ENCODE data around the gene ACTN1.

The ACTN1 gene

GRCh38 chr14:68986926-68987652 lies 8.0 kb upstream of the ACTN1 start:
- H3K27ac ChIP-seq (ENCODE audit: low read length): no peak overlapping the region
- no peaks in the 10 kb centered on the region for H4K20me1 ChIP-seq (ENCODE audit: insufficient read depth, low read length)
- peaks cover 11% of the 10 kb centered on the region for H3K27me3 ChIP-seq (ENCODE audit: low read depth, low read length)
- no peak overlapping the region for H3K4me2 ChIP-seq (ENCODE audit: low read length)
- no peaks in the 10 kb centered on the region for H3K36me3 ChIP-seq (replicated peaks; ENCODE audit: low read depth, low read length)
- H3K4me3 ChIP-seq (ENCODE audit: low read length): no peak overlapping the region
- H2AFZ ChIP-seq (ENCODE audit: low read depth, low read length): no peak overlapping the region
- no peaks in the 10 kb centered on the region for H3K9me3 ChIP-seq (ENCODE audit: insufficient read depth, low read length)
- no peak overlapping the region for H3K9ac ChIP-seq (ENCODE audit: low read length)
- no peaks in the 10 kb centered on the region for H3K79me2 ChIP-seq (ENCODE audit: low read length)
- TF ChIP-seq, protein P1, sequence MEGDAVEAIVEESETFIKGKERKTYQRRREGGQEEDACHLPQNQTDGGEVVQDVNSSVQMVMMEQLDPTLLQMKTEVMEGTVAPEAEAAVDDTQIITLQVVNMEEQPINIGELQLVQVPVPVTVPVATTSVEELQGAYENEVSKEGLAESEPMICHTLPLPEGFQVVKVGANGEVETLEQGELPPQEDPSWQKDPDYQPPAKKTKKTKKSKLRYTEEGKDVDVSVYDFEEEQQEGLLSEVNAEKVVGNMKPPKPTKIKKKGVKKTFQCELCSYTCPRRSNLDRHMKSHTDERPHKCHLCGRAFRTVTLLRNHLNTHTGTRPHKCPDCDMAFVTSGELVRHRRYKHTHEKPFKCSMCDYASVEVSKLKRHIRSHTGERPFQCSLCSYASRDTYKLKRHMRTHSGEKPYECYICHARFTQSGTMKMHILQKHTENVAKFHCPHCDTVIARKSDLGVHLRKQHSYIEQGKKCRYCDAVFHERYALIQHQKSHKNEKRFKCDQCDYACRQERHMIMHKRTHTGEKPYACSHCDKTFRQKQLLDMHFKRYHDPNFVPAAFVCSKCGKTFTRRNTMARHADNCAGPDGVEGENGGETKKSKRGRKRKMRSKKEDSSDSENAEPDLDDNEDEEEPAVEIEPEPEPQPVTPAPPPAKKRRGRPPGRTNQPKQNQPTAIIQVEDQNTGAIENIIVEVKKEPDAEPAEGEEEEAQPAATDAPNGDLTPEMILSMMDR (IDR thresholded peaks at IDR 0.05; ENCODE audit: low read depth, low read length): no peak
- no peak for TF ChIP-seq EZH2phosphoT487 (IDR thresholded peaks at IDR 0.05; ENCODE audit: low read depth)
- H3K4me1 ChIP-seq (ENCODE audit: low read length): no peaks in the 10 kb centered on the region

GRCh38 chr14:68986225-68986624 lies 7.1 kb upstream of the ACTN1 start:
- Histone ChIP-seq H4K20me1 (ENCODE audit: insufficient read depth, low read length) (no peaks in the 10 kb centered on the region), H3K4me2 (ENCODE audit: low read length) (no peak overlapping the region), H2AFZ (ENCODE audit: low read depth, low read length) (no peak overlapping the region), H3K27ac (ENCODE audit: low read length) (no peak overlapping the region), H3K36me3 (replicated peaks; ENCODE audit: low read depth, low read length) (no peaks in the 10 kb centered on the region), H3K4me1 (ENCODE audit: low read length) (no peaks in the 10 kb centered on the region), H3K79me2 (ENCODE audit: low read length) (no peaks in the 10 kb centered on the region), H3K9me3 (ENCODE audit: insufficient read depth, low read length) (no peaks in the 10 kb centered on the region), H3K4me3 (ENCODE audit: low read length) (no peak overlapping the region), H3K27me3 (ENCODE audit: low read depth, low read length) (peaks cover 17% of the 10 kb centered on the region), H3K9ac (ENCODE audit: low read length) (no peak overlapping the region)
- no peak for TF ChIP-seq EZH2phosphoT487 (IDR thresholded peaks at IDR 0.05; ENCODE audit: low read depth)

DNA sequence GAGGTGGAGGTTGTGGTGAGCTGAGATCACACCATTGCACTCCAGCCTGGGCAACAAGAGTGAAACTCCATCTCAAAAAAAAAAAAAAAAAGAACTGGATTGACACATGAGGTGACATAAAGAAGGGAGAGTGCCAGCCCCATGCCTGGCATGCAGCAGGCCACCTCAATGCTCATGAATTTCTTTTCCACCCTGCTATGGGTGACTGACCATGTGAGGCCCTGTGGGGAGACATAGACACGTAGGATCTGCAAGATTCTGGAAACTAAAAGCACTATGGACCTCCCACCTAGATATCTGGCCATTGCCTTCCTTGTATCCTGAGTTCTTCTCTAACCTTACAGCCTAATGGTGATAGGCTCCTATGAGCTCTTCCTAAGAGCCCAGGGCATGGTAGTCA lies 5.6 kb upstream of the ACTN1 start:
- Histone ChIP-seq H3K4me2 (ENCODE audit: low read length) (no peak overlapping the region), H3K9me3 (ENCODE audit: insufficient read depth, low read length) (no peaks in the 10 kb centered on the region), H2AFZ (ENCODE audit: low read depth, low read length) (no peak overlapping the region), H3K27me3 (ENCODE audit: low read depth, low read length) (peaks cover 24% of the 10 kb centered on the region), H4K20me1 (ENCODE audit: insufficient read depth, low read length) (no peaks in the 10 kb centered on the region), H3K4me1 (ENCODE audit: low read length) (no peaks in the 10 kb centered on the region), H3K36me3 (replicated peaks; ENCODE audit: low read depth, low read length) (no peaks in the 10 kb centered on the region), H3K9ac (ENCODE audit: low read length) (no peak overlapping the region), H3K27ac (ENCODE audit: low read length) (no peak overlapping the region), H3K79me2 (ENCODE audit: low read length) (no peaks in the 10 kb centered on the region), H3K4me3 (ENCODE audit: low read length) (no peak overlapping the region)
- no peak for TF ChIP-seq EZH2phosphoT487 (IDR thresholded peaks at IDR 0.05; ENCODE audit: low read depth)
- TF ChIP-seq, protein P1 (IDR thresholded peaks at IDR 0.05; ENCODE audit: low read depth, low read length): no peak

DNA sequence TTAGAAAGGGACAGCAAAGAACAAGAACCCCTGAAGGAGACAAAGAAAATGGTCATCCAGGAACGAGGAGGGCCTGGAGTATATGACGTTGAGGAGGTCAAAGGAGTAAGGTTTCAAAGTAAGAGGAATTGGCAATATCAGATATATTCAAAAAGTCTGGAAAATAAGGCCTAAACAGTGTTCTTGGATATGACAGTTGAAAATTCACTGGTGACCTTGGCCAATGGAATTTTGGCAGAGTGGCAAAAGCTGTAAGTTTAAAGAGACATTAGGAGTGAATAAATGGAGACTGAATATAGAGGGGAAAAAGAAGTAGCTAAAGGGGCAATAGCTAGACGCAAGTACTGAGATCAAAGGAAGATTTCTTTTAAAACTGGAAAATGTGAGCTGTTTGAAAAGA lies 4.1 kb upstream of the ACTN1 start:
- TF ChIP-seq, protein P1 (IDR thresholded peaks at IDR 0.05; ENCODE audit: low read depth, low read length): no peak
- TF ChIP-seq EZH2phosphoT487 (IDR thresholded peaks at IDR 0.05; ENCODE audit: low read depth): no peak
- Histone ChIP-seq H3K4me3 (ENCODE audit: low read length) (no peak overlapping the region), H3K79me2 (ENCODE audit: low read length) (no peaks in the 10 kb centered on the region), H3K4me2 (ENCODE audit: low read length) (no peak overlapping the region), H3K27me3 (ENCODE audit: low read depth, low read length) (peaks cover 27% of the 10 kb centered on the region), H3K4me1 (ENCODE audit: low read length) (no peaks in the 10 kb centered on the region), H3K9ac (ENCODE audit: low read length) (no peak overlapping the region), H3K36me3 (replicated peaks; ENCODE audit: low read depth, low read length) (no peaks in the 10 kb centered on the region), H2AFZ (ENCODE audit: low read depth, low read length) (no peak overlapping the region), H3K9me3 (ENCODE audit: insufficient read depth, low read length) (no peaks in the 10 kb centered on the region), H4K20me1 (ENCODE audit: insufficient read depth, low read length) (no peaks in the 10 kb centered on the region), H3K27ac (ENCODE audit: low read length) (no peak overlapping the region)
